Measurements from ENCODE around the gene PHLDB2.

DNA sequence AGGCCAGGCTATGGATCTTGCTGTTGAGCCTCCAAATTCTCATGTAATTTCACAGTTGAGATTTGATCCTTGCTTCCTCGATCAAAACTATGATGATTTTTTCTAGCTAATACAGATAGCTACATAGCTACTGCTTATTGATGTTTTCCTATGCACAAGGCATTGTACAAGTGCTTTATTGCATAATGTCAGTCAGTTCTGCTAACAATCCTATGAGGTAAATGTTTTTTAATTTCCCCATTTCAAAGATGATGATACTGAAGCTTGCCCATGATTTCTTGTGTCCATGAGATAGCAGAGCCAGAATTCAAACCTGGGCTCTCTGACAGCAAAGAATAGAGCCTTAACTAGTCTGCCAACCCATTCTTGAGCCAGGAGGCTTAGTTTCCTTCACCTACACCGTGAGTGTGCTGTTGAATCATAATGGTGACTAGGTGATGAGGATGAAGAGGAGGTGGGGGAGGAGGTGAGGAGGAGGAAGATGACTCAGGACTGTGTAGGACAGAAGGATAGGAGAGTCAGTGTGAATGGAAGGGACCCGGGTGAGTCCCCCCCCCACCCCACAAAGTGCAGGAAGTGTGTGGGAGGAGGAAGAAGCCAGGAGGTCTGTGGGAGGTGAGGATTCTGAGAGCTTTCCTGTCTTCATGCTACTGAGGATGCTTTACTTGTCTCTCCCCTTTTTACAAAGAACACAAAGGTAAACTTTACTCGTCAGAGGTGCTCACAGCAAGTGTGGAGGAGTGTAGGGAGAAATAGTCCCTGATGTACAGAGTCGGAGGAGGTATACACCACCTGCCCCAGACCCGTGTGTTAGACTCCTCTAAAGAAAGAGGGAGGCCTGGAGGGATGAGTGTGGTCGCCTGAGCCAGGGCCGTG lies 143.3 kb downstream of the PHLDB2 start:
- TF ChIP-seq, protein P1, sequence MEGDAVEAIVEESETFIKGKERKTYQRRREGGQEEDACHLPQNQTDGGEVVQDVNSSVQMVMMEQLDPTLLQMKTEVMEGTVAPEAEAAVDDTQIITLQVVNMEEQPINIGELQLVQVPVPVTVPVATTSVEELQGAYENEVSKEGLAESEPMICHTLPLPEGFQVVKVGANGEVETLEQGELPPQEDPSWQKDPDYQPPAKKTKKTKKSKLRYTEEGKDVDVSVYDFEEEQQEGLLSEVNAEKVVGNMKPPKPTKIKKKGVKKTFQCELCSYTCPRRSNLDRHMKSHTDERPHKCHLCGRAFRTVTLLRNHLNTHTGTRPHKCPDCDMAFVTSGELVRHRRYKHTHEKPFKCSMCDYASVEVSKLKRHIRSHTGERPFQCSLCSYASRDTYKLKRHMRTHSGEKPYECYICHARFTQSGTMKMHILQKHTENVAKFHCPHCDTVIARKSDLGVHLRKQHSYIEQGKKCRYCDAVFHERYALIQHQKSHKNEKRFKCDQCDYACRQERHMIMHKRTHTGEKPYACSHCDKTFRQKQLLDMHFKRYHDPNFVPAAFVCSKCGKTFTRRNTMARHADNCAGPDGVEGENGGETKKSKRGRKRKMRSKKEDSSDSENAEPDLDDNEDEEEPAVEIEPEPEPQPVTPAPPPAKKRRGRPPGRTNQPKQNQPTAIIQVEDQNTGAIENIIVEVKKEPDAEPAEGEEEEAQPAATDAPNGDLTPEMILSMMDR (IDR thresholded peaks at IDR 0.05) = no peak
- no peak for TF ChIP-seq POLR2A (IDR thresholded peaks at IDR 0.05)
